ENCODE results near the gene RAB27A. TPM values are rescaled to one million over a fixed set of nuclear protein-coding genes. Genes with fewer than 3 reads are reported as not detected.

RAB27A gene
- total and polyA plus RNA-seq, 5 donors from 2014 or later, result 34.0 to 69.2 (median 43.8) TPM

DNA sequence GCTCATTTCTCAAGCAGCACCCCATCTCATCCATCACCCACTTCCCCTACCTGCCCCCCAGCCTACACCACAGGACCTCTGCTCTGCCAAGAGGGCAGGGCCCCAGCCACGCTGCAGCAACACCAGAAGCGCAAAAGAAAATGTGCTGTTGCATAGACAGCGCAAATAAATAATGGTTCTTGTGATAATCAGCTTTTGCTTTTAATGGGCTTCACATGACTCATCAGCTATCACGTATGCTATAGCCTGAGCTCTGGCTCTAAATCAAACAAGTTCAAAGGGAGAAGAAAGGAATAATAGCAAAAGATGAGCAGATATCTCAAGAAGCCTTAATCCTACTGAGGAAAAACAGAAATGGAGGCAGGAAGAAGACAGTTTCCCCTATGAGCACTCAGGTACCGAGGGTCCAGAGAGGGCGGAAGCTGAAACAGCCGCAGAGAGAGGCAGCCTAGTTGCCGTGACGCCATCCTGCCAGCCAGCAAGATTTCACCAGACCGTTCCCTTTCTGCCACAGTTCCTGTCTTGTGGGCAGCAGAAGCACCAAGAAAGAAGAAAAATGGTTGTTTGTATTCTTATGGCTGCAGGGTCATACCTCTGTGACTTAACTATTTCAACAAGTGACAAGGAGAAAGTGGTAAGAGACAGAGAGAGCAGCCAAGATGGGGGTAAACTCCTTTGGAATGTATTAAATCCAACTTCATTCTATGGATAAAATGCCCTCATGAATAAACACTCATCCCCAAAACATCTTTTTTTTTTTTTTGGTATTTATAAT, 22.0 kb downstream of the RAB27A start:
- DNase-seq, result peak; percentile 57 to 87 (median 70)
- no peaks in the 10 kb centered on the region for H3K27me3 ChIP-seq (ENCODE audit: control insufficient read depth, insufficient read depth, low read length)
- H3K27ac ChIP-seq (ENCODE audit: insufficient read depth, low read length, poor library complexity, severe bottlenecking), result peak overlapping the region; percentile 87
- H3K4me3 Mint-ChIP-seq, result peak overlapping the region; percentile 68 to 82 (median 81)
- peaks cover 2% of the 10 kb centered on the region for H3K36me3 ChIP-seq (ENCODE audit: control insufficient read depth, insufficient read depth, low read length)
- H3K27ac Mint-ChIP-seq, result peak overlapping the region; percentile 95 to 98 (median 96)
- peaks cover 19% of the 10 kb centered on the region for H3K36me3 Mint-ChIP-seq
- peak; percentile 89 to 92 for ATAC-seq (ENCODE audit: low read depth in 2 of 2)
- H3K4me1 ChIP-seq (ENCODE audit: control insufficient read depth, insufficient read depth, low read length, poor library complexity, severe bottlenecking), result peaks cover 23% of the 10 kb centered on the region
- H3K9me3 ChIP-seq (ENCODE audit: control insufficient read depth in 2 of 2, low read length in 2 of 2), result no peaks in the 10 kb centered on the region
- peaks cover 39 to 66% (median 59%) of the 10 kb centered on the region in 4 donors for H3K4me1 Mint-ChIP-seq
- peak overlapping the region; percentile 83 for H3K4me3 ChIP-seq (ENCODE audit: low read depth, low read length)
- H3K27me3 Mint-ChIP-seq, result no peaks in the 10 kb centered on the region
- no peaks in the 10 kb centered on the region for H3K9me3 Mint-ChIP-seq

DNA sequence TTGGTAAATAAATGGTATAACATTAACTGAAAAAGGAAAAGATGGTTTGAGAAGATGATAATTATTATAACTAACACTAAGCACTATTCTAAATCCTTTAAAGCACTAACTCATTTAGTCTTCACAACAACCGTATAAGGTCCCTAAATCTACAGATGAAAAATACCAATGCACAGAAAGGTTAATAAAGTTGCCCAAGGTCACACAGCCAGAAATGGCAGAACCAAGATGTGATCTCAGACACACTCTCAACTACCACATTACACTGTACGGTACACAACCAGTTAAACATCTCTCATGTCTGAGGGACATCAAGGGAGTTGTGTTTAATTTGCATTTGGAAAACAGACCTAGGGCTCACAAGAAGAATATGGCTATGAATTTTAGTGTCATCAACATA, 23.1 kb downstream of the RAB27A start:
- Histone ChIP-seq H3K27ac (ENCODE audit: insufficient read depth, low read length, poor library complexity, severe bottlenecking) (peak overlapping the region; percentile 87), H3K4me3 (ENCODE audit: low read depth, low read length) (peak overlapping the region; percentile 83), H3K4me1 (ENCODE audit: control insufficient read depth, insufficient read depth, low read length, poor library complexity, severe bottlenecking) (peaks cover 23% of the 10 kb centered on the region), H3K27me3 (ENCODE audit: control insufficient read depth, insufficient read depth, low read length) (no peaks in the 10 kb centered on the region), H3K9me3 (ENCODE audit: control insufficient read depth in 2 of 2, low read length in 2 of 2) (no peaks in the 10 kb centered on the region), H3K36me3 (ENCODE audit: control insufficient read depth, insufficient read depth, low read length) (peaks cover 3% of the 10 kb centered on the region)
- DNase-seq (no peak), ATAC-seq (ENCODE audit: low read depth in 2 of 2) (no peak)
- no peaks in the 10 kb centered on the region for H3K27me3 Mint-ChIP-seq
- peak overlapping the region in 3 of 4 donors; percentile 17 to 68 (median 48) for H3K4me3 Mint-ChIP-seq
- peaks cover 35 to 63% (median 52%) of the 10 kb centered on the region in 4 donors for H3K4me1 Mint-ChIP-seq
- H3K9me3 Mint-ChIP-seq, result no peaks in the 10 kb centered on the region
- H3K27ac Mint-ChIP-seq, result peak overlapping the region; percentile 95 to 98 (median 96)
- peaks cover 22% of the 10 kb centered on the region for H3K36me3 Mint-ChIP-seq

DNA sequence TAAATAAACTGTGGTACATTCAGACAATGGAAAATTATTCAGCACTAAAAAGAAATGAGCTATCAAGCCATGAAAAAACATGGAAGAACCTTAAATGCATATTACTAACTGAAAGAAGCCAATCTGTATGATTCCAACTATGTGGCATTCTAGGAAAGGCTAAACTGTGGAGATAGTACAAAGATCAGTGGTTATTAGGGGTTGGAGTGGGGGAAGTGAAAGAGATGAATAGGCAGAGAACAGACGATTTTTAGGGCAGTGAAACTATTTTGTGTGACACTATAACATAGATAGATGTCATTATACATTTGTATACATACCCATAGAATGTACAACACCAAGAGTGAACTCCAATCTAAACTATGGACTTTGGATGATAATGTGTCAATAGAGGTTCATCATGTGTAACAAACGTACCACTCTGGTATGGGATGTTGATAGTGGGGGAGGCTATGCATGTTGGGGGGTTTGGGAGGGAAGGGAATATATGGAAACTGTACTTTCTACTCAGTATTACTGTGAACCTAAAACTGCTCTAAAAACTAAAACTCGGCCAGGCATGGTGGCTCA, 29.0 kb downstream of the RAB27A start:
- Mint-ChIP-seq H3K27me3 (no peaks in the 10 kb centered on the region), H3K4me1 (peaks cover 16 to 40% (median 28%) of the 10 kb centered on the region in 4 donors), H3K27ac (peak overlapping the region in 1 of 3 donors; percentile 45), H3K4me3 (no peak overlapping the region), H3K9me3 (no peaks in the 10 kb centered on the region), H3K36me3 (peaks cover 22% of the 10 kb centered on the region)
- peaks cover 6% of the 10 kb centered on the region for H3K36me3 ChIP-seq (ENCODE audit: control insufficient read depth, insufficient read depth, low read length)
- ATAC-seq (ENCODE audit: low read depth in 2 of 2) (no peak), DNase-seq (no peak)
- H3K27ac ChIP-seq (ENCODE audit: insufficient read depth, low read length, poor library complexity, severe bottlenecking), result no peak overlapping the region
- no peak overlapping the region for H3K4me3 ChIP-seq (ENCODE audit: low read depth, low read length)
- no peaks in the 10 kb centered on the region for H3K27me3 ChIP-seq (ENCODE audit: control insufficient read depth, insufficient read depth, low read length)
- H3K4me1 ChIP-seq (ENCODE audit: control insufficient read depth, insufficient read depth, low read length, poor library complexity, severe bottlenecking), result peaks cover 9% of the 10 kb centered on the region
- no peaks in the 10 kb centered on the region for H3K9me3 ChIP-seq (ENCODE audit: control insufficient read depth in 2 of 2, low read length in 2 of 2)

DNA sequence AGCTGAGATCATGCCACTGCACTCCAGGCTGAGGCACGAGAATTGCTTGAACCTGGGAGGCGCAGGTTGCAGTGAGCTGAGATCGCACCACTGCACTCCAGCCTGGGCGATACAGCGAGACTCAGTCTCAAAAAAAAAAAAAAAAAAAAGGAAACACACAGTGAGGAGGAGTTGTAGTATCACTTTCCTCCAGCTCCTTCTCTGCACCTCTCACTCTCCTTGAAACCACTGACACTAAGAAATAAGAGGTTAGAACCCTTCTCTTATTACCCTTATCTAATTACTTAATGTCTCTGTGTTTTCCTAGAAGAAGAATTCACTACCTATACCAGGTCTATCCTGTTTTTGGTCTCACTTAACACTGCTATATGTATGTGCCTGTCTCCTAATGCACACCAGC, 31.7 kb downstream of the RAB27A start:
- Histone ChIP-seq H3K27ac (ENCODE audit: insufficient read depth, low read length, poor library complexity, severe bottlenecking) (no peak overlapping the region), H3K4me1 (ENCODE audit: control insufficient read depth, insufficient read depth, low read length, poor library complexity, severe bottlenecking) (peaks cover 20% of the 10 kb centered on the region)
- ATAC-seq (ENCODE audit: low read depth in 2 of 2), result no peak

DNA sequence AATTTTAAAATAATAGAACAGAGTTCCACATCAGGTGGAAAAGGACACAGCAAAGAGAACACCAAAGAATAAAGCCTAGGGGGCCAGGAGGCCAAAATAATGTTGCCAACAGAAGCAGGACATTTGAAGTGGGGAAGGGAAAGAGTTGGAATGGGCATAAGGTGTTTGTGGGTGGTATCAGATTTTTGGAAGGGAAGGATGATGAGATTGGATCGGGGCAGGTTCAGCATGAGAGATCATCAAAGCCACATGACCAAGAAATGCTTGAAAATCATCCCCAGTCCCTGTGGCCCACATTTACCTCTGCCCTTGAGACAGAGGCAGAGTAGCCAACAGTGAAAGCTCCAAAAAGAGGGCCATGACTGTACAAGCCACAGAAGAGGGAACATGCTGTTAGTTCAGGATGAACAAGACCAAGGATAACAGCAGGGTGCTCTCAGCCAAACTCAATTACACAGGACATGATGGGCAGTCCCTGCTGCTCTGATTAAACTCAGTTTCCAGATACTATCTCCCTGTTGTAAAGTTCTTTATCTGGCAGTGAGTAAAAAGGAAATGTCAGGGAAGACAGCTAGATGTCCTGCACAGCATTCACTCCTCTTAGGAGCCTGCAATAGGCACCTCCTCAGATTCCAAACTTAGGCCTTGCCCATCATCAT, 32.5 kb downstream of the RAB27A start:
- Histone ChIP-seq H3K27ac (ENCODE audit: insufficient read depth, low read length, poor library complexity, severe bottlenecking) (no peak overlapping the region), H3K36me3 (ENCODE audit: control insufficient read depth, insufficient read depth, low read length) (peaks cover 3% of the 10 kb centered on the region), H3K27me3 (ENCODE audit: control insufficient read depth, insufficient read depth, low read length) (no peaks in the 10 kb centered on the region), H3K4me3 (ENCODE audit: low read depth, low read length) (no peak overlapping the region), H3K4me1 (ENCODE audit: control insufficient read depth, insufficient read depth, low read length, poor library complexity, severe bottlenecking) (peaks cover 20% of the 10 kb centered on the region), H3K9me3 (ENCODE audit: control insufficient read depth in 2 of 2, low read length in 2 of 2) (no peaks in the 10 kb centered on the region)
- DNase-seq (no peak), ATAC-seq (ENCODE audit: low read depth in 2 of 2) (no peak)
- Mint-ChIP-seq H3K36me3 (peaks cover 20% of the 10 kb centered on the region), H3K27ac (peak overlapping the region in 2 of 3 donors; percentile 78 to 84), H3K27me3 (no peaks in the 10 kb centered on the region), H3K4me3 (peak overlapping the region in 1 of 4 donors; percentile 34), H3K9me3 (no peaks in the 10 kb centered on the region), H3K4me1 (peaks cover 30 to 49% (median 38%) of the 10 kb centered on the region in 4 donors)

More for the DNA sequence above, 31.7 kb downstream of the RAB27A start:
- no peak overlapping the region for H3K4me3 ChIP-seq (ENCODE audit: low read depth, low read length)
- H3K36me3 ChIP-seq (ENCODE audit: control insufficient read depth, insufficient read depth, low read length), result peaks cover 6% of the 10 kb centered on the region
- peaks cover 24% of the 10 kb centered on the region for H3K36me3 Mint-ChIP-seq
- no peaks in the 10 kb centered on the region for H3K9me3 Mint-ChIP-seq
- peak overlapping the region in 1 of 4 donors; percentile 23 for H3K4me3 Mint-ChIP-seq
- H3K27ac Mint-ChIP-seq, result peak overlapping the region in 2 of 3 donors; percentile 32 to 70
- peaks cover 27 to 48% (median 38%) of the 10 kb centered on the region in 4 donors for H3K4me1 Mint-ChIP-seq
- H3K27me3 Mint-ChIP-seq, result no peaks in the 10 kb centered on the region
- H3K27me3 ChIP-seq (ENCODE audit: control insufficient read depth, insufficient read depth, low read length), result no peaks in the 10 kb centered on the region
- no peak for DNase-seq
- no peaks in the 10 kb centered on the region for H3K9me3 ChIP-seq (ENCODE audit: control insufficient read depth in 2 of 2, low read length in 2 of 2)

DNA sequence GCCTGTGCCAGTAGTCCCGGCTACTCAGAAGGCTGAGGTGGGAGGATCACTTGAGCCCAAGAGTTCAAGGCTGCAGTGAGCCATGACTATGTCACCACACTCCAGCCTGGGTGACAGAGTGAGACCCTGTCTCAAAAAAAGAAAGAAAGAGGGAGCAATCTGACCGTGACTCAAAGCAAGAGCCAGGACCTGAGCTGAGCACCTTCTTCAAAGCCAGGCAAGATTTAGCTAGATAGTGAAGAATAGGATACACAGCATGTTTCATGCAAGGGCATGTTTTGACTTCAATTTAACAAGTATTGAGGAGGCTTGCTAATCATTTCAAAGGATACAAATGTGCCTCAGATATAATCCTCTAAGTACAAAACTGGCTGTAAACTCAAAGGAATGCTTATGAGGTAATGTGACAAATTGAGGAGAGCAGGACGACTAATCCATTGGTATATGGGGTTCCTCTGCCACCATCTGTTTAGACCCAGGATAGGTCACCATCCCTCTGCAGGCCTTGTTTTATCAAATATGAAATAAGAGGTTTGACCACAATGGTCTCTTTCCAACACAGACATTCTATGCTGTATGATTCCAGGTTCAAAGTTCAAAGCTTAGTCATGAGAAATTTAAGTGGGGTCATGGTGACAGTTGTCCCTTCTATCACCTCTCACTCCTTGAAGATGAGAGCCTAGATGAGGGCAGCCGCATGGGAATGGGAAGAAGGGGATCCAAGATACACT, 33.2 kb downstream of the RAB27A start:
- peak overlapping the region; percentile 61 to 86 (median 84) for H3K27ac Mint-ChIP-seq
- peak overlapping the region; percentile 77 for H3K4me3 ChIP-seq (ENCODE audit: low read depth, low read length)
- peaks cover 3% of the 10 kb centered on the region for H3K36me3 ChIP-seq (ENCODE audit: control insufficient read depth, insufficient read depth, low read length)
- no peaks in the 10 kb centered on the region for H3K9me3 Mint-ChIP-seq
- peaks cover 22% of the 10 kb centered on the region for H3K36me3 Mint-ChIP-seq
- no peaks in the 10 kb centered on the region for H3K27me3 ChIP-seq (ENCODE audit: control insufficient read depth, insufficient read depth, low read length)
- peaks cover 20% of the 10 kb centered on the region for H3K4me1 ChIP-seq (ENCODE audit: control insufficient read depth, insufficient read depth, low read length, poor library complexity, severe bottlenecking)
- peak overlapping the region; percentile 26 for H3K27ac ChIP-seq (ENCODE audit: insufficient read depth, low read length, poor library complexity, severe bottlenecking)
- H3K4me1 Mint-ChIP-seq, result peaks cover 35 to 56% (median 44%) of the 10 kb centered on the region in 4 donors
- H3K27me3 Mint-ChIP-seq, result no peaks in the 10 kb centered on the region
- no peak for DNase-seq
- H3K9me3 ChIP-seq (ENCODE audit: control insufficient read depth in 2 of 2, low read length in 2 of 2), result no peaks in the 10 kb centered on the region
- peak overlapping the region; percentile 11 to 76 (median 57) for H3K4me3 Mint-ChIP-seq
- no peak for ATAC-seq (ENCODE audit: low read depth in 2 of 2)

DNA sequence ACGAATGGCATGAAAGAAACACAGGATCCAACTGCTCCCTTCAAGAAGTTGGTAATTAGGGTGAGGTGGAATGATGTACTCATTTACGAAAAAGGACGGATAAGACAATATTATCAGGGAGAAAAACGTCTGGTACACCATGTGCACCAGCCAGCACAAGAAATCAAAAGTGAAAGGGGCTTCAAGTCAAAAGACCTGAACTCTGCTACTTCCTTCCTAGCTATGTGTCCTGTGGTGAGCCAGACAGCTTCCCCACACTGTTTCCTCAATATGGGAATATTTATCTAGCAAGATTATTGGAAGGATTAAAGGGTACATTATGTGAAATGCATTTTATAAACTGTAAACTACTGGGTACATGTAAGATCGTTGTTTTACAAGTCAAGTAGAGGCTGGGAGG, 33.9 kb downstream of the RAB27A start:
- ATAC-seq (ENCODE audit: low read depth in 2 of 2), result peak; percentile 37 to 56
- Mint-ChIP-seq H3K27me3 (no peaks in the 10 kb centered on the region), H3K9me3 (no peaks in the 10 kb centered on the region), H3K4me3 (peak overlapping the region; percentile 59 to 77 (median 74)), H3K36me3 (peaks cover 25% of the 10 kb centered on the region), H3K4me1 (peaks cover 43 to 63% (median 51%) of the 10 kb centered on the region in 4 donors), H3K27ac (peak overlapping the region; percentile 61 to 86 (median 84))
- H3K36me3 ChIP-seq (ENCODE audit: control insufficient read depth, insufficient read depth, low read length), result peaks cover 5% of the 10 kb centered on the region
- peaks cover 25% of the 10 kb centered on the region for H3K4me1 ChIP-seq (ENCODE audit: control insufficient read depth, insufficient read depth, low read length, poor library complexity, severe bottlenecking)
- no peaks in the 10 kb centered on the region for H3K9me3 ChIP-seq (ENCODE audit: control insufficient read depth in 2 of 2, low read length in 2 of 2)
- peak overlapping the region; percentile 77 for H3K4me3 ChIP-seq (ENCODE audit: low read depth, low read length)
- no peaks in the 10 kb centered on the region for H3K27me3 ChIP-seq (ENCODE audit: control insufficient read depth, insufficient read depth, low read length)
- peak overlapping the region; percentile 26 for H3K27ac ChIP-seq (ENCODE audit: insufficient read depth, low read length, poor library complexity, severe bottlenecking)
- DNase-seq, result peak in 1 of 3 donors; percentile 51

All from CD4-positive, CD25-positive, alpha-beta regulatory T cell (primary cell).